GM12878 (cell line): ENCODE results near the gene RGP1. TPM values are rescaled to one million over a fixed set of nuclear protein-coding genes. Genes with fewer than 3 reads are reported as not detected.
A peak's percentile ranks its signal among the peaks of the same experiment; 100 is the strongest.

Source experiments
- E2F8 ChIP-seq: fragments of 450-650 bp; IDR thresholded peaks from 2 replicates; pipeline ENCODE4 v1.6.1; 2018; ENCODE audit warnings: mild to moderate bottlenecking, low read depth, moderate library complexity; ENCODE audit not compliant: partially characterized antibody
- EED ChIP-seq: sonication (generic); IDR thresholded peaks from 2 replicates; pipeline ENCODE4 v1.6.1; 2016; ENCODE audit warnings: antibody characterized with exemption, low read depth
- IRF4 ChIP-seq: IDR thresholded peaks from 2 replicates; pipeline ENCODE4 v1.6.1; 2011; ENCODE audit warnings: low read depth, low read length
- IRF5 ChIP-seq: fragments of 450-650 bp; IDR thresholded peaks from 2 replicates; pipeline ENCODE4 v1.6.1; 2017; ENCODE audit warnings: borderline replicate concordance
- LARP7 ChIP-seq: fragments of 450-650 bp; IDR thresholded peaks from 2 replicates; pipeline ENCODE4 v1.6.1; 2017; ENCODE audit warnings: mild to moderate bottlenecking
- MTA2 ChIP-seq: fragments of 450-650 bp; IDR thresholded peaks from 2 replicates; pipeline ENCODE4 v1.6.1; 2016; ENCODE audit warnings: low read depth, mild to moderate bottlenecking, moderate library complexity
- MXI1 ChIP-seq: fragments of 150-350 bp; IDR thresholded peaks from 2 replicates; pipeline ENCODE4 v1.6.1; 2011; ENCODE audit warnings: low read depth, mild to moderate bottlenecking, inconsistent platforms, low read length, improper control_type of control experiment
- NFXL1 ChIP-seq: fragments of 450-650 bp; IDR thresholded peaks from 2 replicates; pipeline ENCODE4 v1.6.1; 2017; ENCODE audit warnings: antibody characterized with exemption, mild to moderate bottlenecking, borderline replicate concordance
- SREBF1 ChIP-seq: IDR thresholded peaks from 2 replicates; pipeline ENCODE4 v1.6.1; 2012; ENCODE audit warnings: mild to moderate bottlenecking, low read length
- STAT1 ChIP-seq: fragments of 450-650 bp; conservative IDR thresholded peaks from 2 replicates; pipeline ENCODE4 v1.6.1; 2014; ENCODE audit warnings: antibody characterized with exemption, mild to moderate bottlenecking
- polyA plus RNA-seq, 11 experiments: library from polyadenylated mRNA; depleted of rRNA in 4 of 11; unstranded in 6 of 11; stranded (reverse) in 5 of 11; fragments of >200 nt; fragmentation: Nextera tagmentation in 4 of 11; fragmentation: Illumina TruSeq in 1 of 11; extraction: Ambion mirVana in 4 of 11; extraction: Trizol in 1 of 11; gene quantifications; 1 replicate in 1 of 11; 2 replicates in 10 of 11; pipeline versions ENCODE4 v1.2.1 to v1.2.3, GENCODE V29; 2011 to 2016; ENCODE audit warnings: inconsistent platforms in 2 of 11, missing spikeins in 2 of 11, low read depth in 1 of 11
- total RNA-seq, 4 experiments: library from RNA; depleted of rRNA in 3 of 4; stranded (reverse); fragments of >200 nt in 3 of 4; fragmentation: Illumina TruSeq in 1 of 4; extraction: Trizol in 1 of 4; gene quantifications; 2 replicates each; pipeline versions ENCODE4 v1.2.1 to v1.2.3, GENCODE V29; 2013 to 2021

Gene RGP1
- total and polyA plus RNA-seq, 10 of the 15 experiments (the other 5 are each of a cell fraction or from before 2014, with no cell fraction given), result 0.44 to 14.9 (median 7.4) TPM

DNA sequence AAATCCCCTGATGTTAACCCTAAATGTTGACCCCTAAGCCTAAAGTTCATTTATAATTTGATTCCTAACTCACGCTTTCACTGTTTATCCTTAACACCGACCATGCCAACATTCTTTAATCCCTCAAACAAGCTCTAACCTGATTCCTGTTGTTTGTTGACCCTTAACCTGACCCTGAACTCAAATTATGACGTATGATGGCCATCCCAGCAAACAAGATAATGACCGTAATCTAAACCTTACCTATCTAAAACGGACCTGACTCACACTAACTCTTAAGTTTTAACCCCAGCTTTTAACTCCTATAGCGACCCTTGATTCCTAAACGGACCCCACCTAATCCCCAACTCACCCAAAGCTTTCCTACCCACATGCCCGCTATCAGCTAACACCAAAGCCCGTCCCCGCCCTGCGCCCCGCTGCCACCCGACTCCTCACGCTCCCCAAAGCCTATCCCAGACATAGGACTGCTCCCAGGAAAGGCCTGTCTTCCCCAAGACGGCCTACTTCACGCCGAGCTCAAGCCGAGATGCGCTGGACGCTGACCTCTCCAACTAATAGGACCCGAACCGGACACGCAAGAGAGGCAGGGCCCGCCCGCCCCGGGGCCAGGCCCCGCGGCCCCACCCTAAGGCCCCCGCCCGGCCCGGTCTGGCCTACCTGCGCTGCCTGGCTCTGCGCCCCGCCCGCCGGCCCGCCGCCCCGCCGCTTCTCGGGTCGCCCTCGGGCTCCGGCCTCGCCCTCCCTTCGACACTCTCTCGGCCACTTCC is 17.5 kb upstream of the RGP1 start (continued):
- TF ChIP-seq IRF5, result no peak
- peak; percentile 75 for TF ChIP-seq LARP7
- no peak for TF ChIP-seq NFXL1
- no peak for TF ChIP-seq IRF4
- TF ChIP-seq SREBF1, result no peak
- no peak for TF ChIP-seq E2F8
- TF ChIP-seq MXI1, result no peak; the same call in 1 of the 2 replicates
- TF ChIP-seq STAT1, result no peak
- TF ChIP-seq MTA2, result 0 out of 2 replicates have a peak, but pooled peaks have one; percentile 10
- TF ChIP-seq EED, result no peak; the same call in 1 of the 2 replicates
